Small intestine (tissue), 16 donors: ENCODE data around the gene TNFSF4. TPM values are rescaled to one million over a fixed set of nuclear protein-coding genes. Genes with fewer than 3 reads are reported as not detected.
A peak's percentile ranks its signal among the peaks of the same experiment; 100 is the strongest.

Experiments used
- DNase-seq, 2 donors: peaks; one replicate each; pipeline versions ENCODE4 v3.0.0 to v3.0.0-alpha.2; 2013
- FAIRE-seq: peaks from 2 replicates; lab custom pipeline; 2012; peaks lifted over from hg19 to GRCh38; lab: Jason Lieb, UNC
- H3K27ac ChIP-seq, 3 donors: one replicate each; pipeline ENCODE4 v1.5.1; 2013; ENCODE audit warnings: low read length in 2 of 3, mild to moderate bottlenecking in 2 of 3, control low read depth in 1 of 3, inconsistent platforms in 1 of 3, low read depth in 1 of 3, moderate library complexity in 1 of 3
- H3K27me3 ChIP-seq, 3 donors: one replicate each; pipeline ENCODE4 v1.6.1; 2013; ENCODE audit warnings: low read length in 3 of 3, inconsistent platforms in 1 of 3; ENCODE audit not compliant: control insufficient read depth in 3 of 3, insufficient read depth in 3 of 3
- H3K36me3 ChIP-seq, 3 donors: one replicate each; pipeline ENCODE4 v1.6.1; 2013; ENCODE audit warnings: low read length in 3 of 3, inconsistent platforms in 1 of 3, low read depth in 1 of 3, mild to moderate bottlenecking in 1 of 3, moderate library complexity in 1 of 3; ENCODE audit not compliant: control insufficient read depth in 3 of 3, insufficient read depth in 2 of 3
- H3K4me1 ChIP-seq, 3 donors: one replicate each; pipeline ENCODE4 v1.6.1; 2013; ENCODE audit warnings: low read length in 2 of 3, inconsistent platforms in 1 of 3, low read depth in 1 of 3, mild to moderate bottlenecking in 1 of 3, moderate library complexity in 1 of 3; ENCODE audit not compliant: control insufficient read depth in 3 of 3, insufficient read depth in 2 of 3
- H3K4me3 ChIP-seq, 3 donors: one replicate each; pipeline ENCODE4 v1.5.1; 2013; ENCODE audit warnings: low read length in 3 of 3, control low read depth in 1 of 3, inconsistent platforms in 1 of 3, low read depth in 1 of 3, mild to moderate bottlenecking in 1 of 3, moderate library complexity in 1 of 3
- H3K9me3 ChIP-seq, 2 donors: one replicate each; pipeline ENCODE4 v1.6.1; 2013; ENCODE audit warnings: low read depth in 1 of 2, low read length in 1 of 2; ENCODE audit not compliant: control insufficient read depth in 2 of 2, insufficient read depth in 1 of 2
- WGBS, 3 donors: extraction: QIAGEN DNeasy Blood & Tissue Kit; methylation state at CpG; one replicate each; pipeline ENCODE4 v1.1.7; 2013; 5-methylcytosine and 5-hydroxymethylcytosine counted together
- long read RNA-seq, 10 donors: transcript quantifications; one replicate each; lab custom pipeline, GENCODE V29; 2026
- polyA plus RNA-seq, 4 donors: library from polyadenylated mRNA; stranded (reverse) in 3 of 4; unstranded in 1 of 4; fragments of 200-250 nt in 3 of 4; fragments of 120-200 nt in 1 of 4; gene quantifications; one replicate each; pipeline versions ENCODE4 v1.2.1 to v1.2.3, GENCODE V29; 2013
- donor health status: healthy with polysubstance abuse.
- donor health status: control.
- donor health status: control.
- donor health status: Bipolar disorder and iron deficiency.
- donor health status: healthy.

Gene TNFSF4, protein sequence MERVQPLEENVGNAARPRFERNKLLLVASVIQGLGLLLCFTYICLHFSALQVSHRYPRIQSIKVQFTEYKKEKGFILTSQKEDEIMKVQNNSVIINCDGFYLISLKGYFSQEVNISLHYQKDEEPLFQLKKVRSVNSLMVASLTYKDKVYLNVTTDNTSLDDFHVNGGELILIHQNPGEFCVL
- under 1 TPM in 2 of 4 donors, not detected in 2; 0.22 to 0.81 TPM for polyA plus RNA-seq
- long read RNA-seq, donor 1: 0 reads
- long read RNA-seq, donor 2: 0 reads
- long read RNA-seq, donor 3: 0 reads
- long read RNA-seq, donor 4: 0 reads
- long read RNA-seq, donor 5: 0 reads
- long read RNA-seq, donor 6: 0 reads
- long read RNA-seq, donor 7: 0 reads
- long read RNA-seq, donor 8: 0 reads
- long read RNA-seq, donor 9: 0 reads
- long read RNA-seq, donor 10: 0 reads

DNA sequence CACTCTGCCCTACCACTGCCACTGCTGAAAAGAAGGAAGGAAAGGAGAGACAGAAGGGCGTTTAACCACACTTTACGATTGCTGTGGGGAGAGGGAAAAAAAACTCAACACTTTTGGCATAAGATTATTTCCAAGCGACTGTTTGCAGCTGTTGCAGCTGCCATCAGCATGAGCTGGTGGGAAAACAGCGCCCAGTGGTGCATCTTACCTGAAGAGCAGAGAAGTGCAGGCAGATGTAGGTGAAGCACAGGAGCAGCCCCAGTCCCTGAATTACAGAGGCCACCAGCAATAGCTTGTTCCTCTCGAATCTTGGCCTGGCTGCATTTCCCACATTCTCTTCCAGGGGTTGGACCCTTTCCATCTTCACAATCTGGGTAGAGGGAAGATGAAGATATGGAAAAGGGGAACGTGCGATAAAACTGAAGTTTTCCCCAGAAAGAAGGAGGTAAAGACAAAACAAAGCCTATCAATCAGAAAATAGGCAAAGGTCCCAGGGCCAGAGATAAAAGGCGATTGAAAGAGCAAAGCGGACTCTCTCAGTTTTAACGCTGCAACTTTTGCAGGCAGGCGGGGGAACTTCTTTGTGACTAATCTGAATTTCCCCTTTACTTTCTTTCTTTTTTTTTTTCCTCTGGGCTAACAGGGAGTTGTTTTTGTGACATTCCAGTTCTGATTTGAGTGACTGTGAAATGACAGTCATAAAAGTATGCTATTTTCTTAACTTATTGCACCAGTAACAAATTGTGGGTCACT is at the start of gene TNFSF4:
TSS of gene TNFSF4 (minus strand) at position 516 of the 753 bp plus-strand sequence. CDS start at position 361, 155 bp downstream.
- Histone ChIP-seq H3K27me3 (no peaks in the 10 kb centered on the region), H3K27ac (no peak within 1 kb of the TSS), H3K36me3 (no peaks in the 10 kb centered on the region), H3K9me3 (no peaks in the 10 kb centered on the region), H3K4me3 (no peak within 1 kb of the TSS), H3K4me1 (peaks cover 0 to 38% (median 3%) of the 10 kb centered on the region in 3 donors)
- FAIRE-seq: no peak
- DNase-seq: peak in 1 of 2 donors; percentile 14
- whole genome bisulfite sequencing, 3 donors: 16 to 24% (median 22%) methylated on average over 11 of the region's 11 CpGs

DNA sequence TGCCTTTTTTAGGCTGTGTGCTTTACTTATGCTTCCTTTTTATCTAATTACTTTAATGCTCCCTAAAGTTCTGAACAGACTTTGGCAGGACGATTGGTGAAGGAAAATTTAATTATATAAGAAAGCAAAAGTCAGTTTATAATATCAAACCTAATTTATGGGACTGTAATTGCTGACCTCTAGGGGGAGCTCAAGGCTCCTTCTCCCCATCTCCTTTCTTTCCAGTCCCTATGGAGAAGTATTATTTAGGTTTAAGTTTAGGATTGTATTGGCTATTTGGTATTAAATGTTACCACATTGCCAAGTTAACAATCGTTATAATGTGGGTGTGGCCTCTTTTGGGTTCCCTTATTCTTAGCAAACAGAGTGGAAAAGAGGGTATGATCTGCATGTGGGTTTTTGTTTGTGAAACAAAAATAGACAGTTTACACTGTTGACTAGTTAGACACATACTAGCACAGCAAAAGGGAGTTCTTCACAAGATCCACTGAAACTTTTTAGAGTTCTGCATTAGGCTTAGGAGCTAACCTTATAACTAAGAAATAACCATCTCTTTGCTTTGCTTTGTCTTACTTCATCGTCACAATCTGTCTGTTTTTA is 48.2 kb upstream of the TNFSF4 start:
- WGBS, 3 donors: 33 to 40% (median 37%) methylated on average over 3 of the region's 3 CpGs
- Histone ChIP-seq H3K27me3 (no peaks in the 10 kb centered on the region), H3K36me3 (no peaks in the 10 kb centered on the region), H3K4me3 (no peak overlapping the region), H3K9me3 (peaks cover 0 to 7% of the 10 kb centered on the region in 2 donors), H3K4me1 (no peaks in the 10 kb centered on the region), H3K27ac (no peak overlapping the region)
- no peak for FAIRE-seq
- DNase-seq: peak; percentile 16 to 32

DNA sequence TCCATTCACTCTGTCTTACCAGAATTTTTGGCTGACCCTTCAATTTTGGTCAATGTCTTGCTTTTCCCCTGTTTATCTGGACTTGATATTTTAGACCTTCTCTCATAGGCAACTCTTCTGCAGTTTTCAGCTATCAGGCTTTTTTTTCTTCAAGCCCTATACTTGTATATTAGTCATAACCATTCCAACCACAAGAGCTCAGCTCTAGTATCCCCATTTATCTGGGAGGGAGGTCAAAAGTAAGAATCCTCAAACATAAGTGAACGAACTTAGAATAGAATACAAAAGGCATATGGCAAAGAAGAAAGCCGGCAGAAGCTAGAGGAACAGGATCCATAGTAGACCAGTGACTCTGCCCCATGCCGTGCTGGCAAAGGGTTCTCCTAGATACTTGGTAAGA is 45.9 kb upstream of the TNFSF4 start:
- H3K36me3 ChIP-seq: no peaks in the 10 kb centered on the region
- no peaks in the 10 kb centered on the region for H3K4me1 ChIP-seq
- no peak for FAIRE-seq
- H3K27me3 ChIP-seq: no peaks in the 10 kb centered on the region
- no peak overlapping the region for H3K4me3 ChIP-seq
- 92 to 96% (median 93%) methylated on average over 3 of the region's 3 CpGs for WGBS, 3 donors
- no peak overlapping the region for H3K27ac ChIP-seq
- DNase-seq: no peak
- peaks cover 0 to under 1% of the 10 kb centered on the region in 2 donors for H3K9me3 ChIP-seq

DNA sequence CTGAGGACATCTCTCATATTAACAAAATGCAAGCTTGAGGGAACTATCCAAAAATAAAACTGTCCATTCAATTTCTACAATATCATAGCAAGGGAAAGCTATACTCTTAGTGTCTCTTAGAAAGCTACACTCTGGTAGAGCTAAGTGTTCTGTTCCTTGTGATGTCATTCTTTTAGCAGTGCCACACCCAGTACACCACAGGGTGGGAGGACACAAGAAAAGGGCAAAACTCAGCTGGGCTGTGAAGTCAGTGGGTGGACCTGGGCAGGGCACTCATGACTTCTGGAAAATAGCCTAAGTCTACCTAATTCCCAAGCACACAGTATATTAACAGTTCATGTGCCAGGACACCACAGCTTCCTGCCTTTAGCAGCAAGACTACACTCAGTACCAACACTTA is 42.2 kb upstream of the TNFSF4 start:
- Histone ChIP-seq H3K27me3 (no peaks in the 10 kb centered on the region), H3K4me1 (no peaks in the 10 kb centered on the region), H3K27ac (no peak overlapping the region), H3K36me3 (no peaks in the 10 kb centered on the region), H3K9me3 (no peaks in the 10 kb centered on the region), H3K4me3 (no peak overlapping the region)
- no peak for FAIRE-seq
- DNase-seq: peak in 1 of 2 donors; percentile 6

DNA sequence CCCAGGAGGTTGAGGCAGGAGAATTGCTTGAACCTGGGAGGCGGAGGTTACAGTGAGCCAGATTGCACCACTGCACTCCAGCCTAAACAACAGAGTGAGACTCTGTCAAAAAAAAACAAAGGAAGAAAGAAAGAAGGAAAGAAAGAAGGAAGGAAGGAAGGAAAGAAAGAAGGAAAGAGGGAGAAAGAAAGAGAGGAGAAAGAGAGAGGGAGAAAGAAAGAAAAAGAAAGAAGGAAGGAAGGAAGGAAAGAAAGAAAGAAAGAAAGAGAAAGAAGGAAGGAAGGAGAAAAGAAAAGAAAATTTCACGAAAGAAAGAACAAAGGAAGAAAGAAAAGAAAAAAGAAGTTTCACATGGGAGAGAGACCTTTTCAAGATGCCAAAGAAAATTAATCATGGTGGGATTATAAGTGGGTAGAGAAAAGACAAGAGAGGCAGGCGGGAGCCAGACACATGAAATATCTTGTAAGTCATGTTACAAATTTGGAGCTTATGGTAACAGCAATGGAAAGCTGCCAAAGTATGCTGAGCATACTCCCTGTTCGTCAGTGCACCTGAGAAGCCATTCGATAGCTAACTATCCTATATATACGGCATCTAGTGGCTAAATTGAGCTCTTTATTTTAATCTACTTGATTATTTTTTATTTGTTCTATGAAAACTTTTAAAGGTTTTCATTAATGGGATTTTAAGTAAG is 41.3 kb upstream of the TNFSF4 start:
- Histone ChIP-seq H3K9me3 (peaks cover 0 to 5% of the 10 kb centered on the region in 2 donors), H3K36me3 (no peaks in the 10 kb centered on the region), H3K4me3 (no peak overlapping the region), H3K27ac (no peak overlapping the region), H3K4me1 (no peaks in the 10 kb centered on the region), H3K27me3 (no peaks in the 10 kb centered on the region)
- DNase-seq (no peak), FAIRE-seq (no peak)
- 77 to 88% (median 85%) methylated on average over 6 of the region's 6 CpGs for WGBS, 3 donors

DNA sequence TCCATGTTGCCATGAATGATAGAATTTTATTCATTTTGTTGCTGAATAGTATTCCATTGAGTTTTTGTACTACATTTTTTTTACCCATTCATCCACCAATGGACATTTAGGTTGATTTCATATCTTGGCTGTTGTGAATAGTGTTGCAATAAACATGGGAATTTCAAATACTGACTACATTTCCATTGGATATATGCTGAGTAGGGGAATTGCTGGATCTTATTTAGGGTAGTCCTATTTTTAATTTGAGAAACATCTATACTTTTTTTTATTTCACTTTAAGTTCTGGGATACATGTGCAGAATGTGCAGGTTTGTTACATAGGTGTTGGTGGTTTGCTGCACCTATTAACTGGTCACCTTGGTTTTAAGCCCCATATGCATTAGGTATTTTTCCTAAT is 38.8 kb upstream of the TNFSF4 start:
- H3K27ac ChIP-seq: no peak overlapping the region
- no peaks in the 10 kb centered on the region for H3K27me3 ChIP-seq
- H3K4me1 ChIP-seq: no peaks in the 10 kb centered on the region
- H3K36me3 ChIP-seq: no peaks in the 10 kb centered on the region
- FAIRE-seq (no peak), DNase-seq (no peak)
- H3K4me3 ChIP-seq: no peak overlapping the region
- peaks cover 0 to 12% of the 10 kb centered on the region in 2 donors for H3K9me3 ChIP-seq

DNA sequence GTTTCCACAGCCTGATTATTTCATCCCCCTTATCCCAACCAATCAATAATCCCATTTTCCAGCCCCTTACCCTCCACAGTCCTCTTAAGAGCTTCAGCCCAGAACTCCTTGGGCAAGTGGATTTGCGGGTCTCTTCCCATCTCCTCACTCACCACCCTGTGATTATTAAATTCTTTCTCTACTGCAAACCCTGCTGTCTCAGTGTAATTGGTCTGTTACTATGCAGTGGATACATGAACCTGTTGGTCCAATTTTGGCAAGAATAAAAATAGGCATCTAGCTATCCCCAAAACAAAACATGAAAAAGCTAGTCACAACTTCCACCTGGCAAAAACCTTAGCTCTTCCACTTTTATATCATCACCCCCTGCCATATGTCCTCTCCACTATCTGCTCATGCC is 36.2 kb upstream of the TNFSF4 start:
- no peaks in the 10 kb centered on the region for H3K4me1 ChIP-seq
- no peak for FAIRE-seq

More for the DNA sequence above, 36.2 kb upstream of the TNFSF4 start:
- Histone ChIP-seq H3K9me3 (peaks cover 0 to 15% of the 10 kb centered on the region in 2 donors), H3K27me3 (no peaks in the 10 kb centered on the region), H3K36me3 (no peaks in the 10 kb centered on the region), H3K27ac (no peak overlapping the region), H3K4me3 (no peak overlapping the region)
- DNase-seq: no peak
- 93 to 100% (median 95%) methylated on average over 1 of the region's 1 CpG for WGBS, 3 donors
